GM12892 (cell line): Measurements from ENCODE around the gene YIPF6.

ENCODE experiments used
- POLR2AphosphoS5 ChIP-seq: IDR thresholded peaks from 2 replicates; pipeline ENCODE4 v1.6.1; 2011; ENCODE audit warnings: low read depth, low read length, control low read depth
- TAF1 ChIP-seq: IDR thresholded peaks from 2 replicates; pipeline ENCODE4 v1.6.1; 2011; ENCODE audit warnings: low read depth, mild to moderate bottlenecking, control low read depth, low read length, borderline replicate concordance

GRCh38 chrX:68550193-68550592, 51.3 kb downstream of the YIPF6 start:
- TF ChIP-seq TAF1 (no peak), POLR2AphosphoS5 (no peak)
